Stimulated activated CD8-positive, alpha-beta memory T cell treated with anti-CD3 and anti-CD28 coated beads, Interleukin-2, amount 100 ng/mL, for 48 hours (primary cell): ENCODE results near the gene NSD2.
"Not testable (repeated sequence)": the region's sequence is repeated elsewhere in the genome, so short reads cannot be mapped to it uniquely, and the experiment has no call there.

Experiments
- DNase-seq, 2 donors: peaks; one replicate each; pipeline ENCODE4 v3.0.0-alpha.2; 2020; ENCODE audit warnings: low read depth in 2 of 2

Gene NSD2

DNA sequence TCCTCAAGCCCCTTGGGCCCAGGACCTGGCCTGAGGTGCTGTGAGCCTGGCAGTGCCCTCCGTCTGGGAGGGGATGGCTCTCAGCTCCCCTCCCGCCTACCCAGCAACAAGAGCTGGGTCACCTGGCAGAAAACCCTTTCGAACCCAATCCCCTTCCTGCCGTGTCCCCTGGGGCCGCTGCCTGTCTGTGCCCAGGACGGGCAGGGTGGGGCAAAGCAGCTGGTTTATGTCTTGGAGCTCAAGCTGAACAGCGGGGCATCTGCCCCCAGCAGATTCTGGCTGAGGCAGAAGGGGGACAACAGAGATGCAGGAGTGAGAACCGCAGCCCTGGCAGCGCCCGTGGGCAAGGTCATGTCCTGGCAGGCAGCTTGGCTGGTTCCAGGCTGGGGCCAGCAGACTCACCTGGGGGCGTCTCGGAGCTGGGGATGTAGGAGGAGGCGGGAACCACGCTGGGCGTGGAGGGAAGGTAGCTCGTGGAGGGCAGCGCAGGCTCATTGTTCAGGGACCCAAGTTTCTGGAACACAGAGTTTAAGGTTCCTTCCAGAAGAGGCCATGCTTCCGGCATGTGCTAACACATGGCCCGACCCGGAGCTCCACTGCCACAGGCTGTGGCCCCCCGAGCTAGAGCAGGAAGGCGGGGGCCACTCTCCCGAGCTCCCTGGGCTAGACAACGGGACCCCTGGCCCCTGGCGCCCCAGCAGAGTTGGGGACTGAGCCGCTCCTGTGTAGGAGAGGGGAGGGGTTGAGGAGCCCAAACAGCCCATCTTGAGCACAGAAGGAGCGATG is 113.4 kb downstream of the NSD2 start:
- DNase-seq, result no peak

DNA sequence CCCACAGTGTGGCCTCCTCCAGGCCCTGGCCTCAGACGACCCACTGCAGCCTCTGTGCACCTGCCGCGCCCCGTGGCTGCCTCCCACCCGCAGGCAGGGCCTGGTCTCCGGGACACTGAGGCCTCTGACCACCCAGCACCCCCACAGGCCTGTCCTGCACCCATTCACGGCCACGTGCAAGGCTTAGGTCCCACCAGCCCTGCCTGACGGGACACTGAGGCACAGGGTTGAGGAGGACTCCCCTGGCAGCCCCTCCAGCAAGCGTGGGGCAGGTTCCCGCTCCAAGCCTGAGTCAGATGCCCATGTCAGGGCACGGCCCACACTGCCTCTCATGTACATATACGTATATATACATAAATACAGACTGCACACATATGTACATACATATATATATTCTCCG is 114.1 kb downstream of the NSD2 start:
- no peak for DNase-seq

DNA sequence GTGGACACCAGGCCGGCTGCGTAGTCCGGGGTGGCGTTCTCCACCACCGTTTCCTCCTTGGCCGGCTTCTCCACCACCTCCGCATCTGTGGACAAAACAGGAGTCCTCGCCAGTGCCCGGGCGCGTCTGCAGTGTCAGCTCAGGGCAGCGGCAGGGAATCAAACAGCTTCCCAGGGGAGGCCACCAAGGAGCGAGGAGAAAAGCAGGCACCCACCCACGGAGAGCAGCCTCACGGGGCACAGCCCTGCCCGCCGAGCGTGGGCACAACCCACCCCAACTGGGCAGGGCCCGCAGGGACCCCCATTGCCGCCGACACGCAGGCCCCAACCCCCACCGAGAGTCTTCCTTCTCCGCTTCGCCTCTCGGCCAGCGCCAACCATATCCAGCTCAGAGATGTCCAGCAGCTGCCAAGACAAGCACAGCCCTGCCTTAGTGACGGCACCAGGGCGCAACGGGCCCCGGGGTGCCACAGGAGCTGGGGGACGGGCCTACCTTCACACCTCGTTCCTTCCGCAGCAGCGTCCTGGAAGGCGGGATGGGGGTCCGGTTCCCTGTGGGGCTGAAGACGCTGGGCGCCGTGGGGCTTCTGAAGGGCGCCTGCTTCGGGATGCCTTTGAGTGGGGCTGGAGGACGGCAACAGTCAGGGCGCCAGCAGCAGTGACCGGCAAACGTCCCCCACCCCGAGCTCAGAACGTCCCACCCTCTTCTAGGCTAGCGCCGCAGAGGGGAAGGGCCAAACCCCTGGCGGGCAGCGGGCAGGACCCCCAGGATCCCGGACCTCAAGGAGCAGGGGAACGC is 114.8 kb downstream of the NSD2 start:
- no peak for DNase-seq

DNA sequence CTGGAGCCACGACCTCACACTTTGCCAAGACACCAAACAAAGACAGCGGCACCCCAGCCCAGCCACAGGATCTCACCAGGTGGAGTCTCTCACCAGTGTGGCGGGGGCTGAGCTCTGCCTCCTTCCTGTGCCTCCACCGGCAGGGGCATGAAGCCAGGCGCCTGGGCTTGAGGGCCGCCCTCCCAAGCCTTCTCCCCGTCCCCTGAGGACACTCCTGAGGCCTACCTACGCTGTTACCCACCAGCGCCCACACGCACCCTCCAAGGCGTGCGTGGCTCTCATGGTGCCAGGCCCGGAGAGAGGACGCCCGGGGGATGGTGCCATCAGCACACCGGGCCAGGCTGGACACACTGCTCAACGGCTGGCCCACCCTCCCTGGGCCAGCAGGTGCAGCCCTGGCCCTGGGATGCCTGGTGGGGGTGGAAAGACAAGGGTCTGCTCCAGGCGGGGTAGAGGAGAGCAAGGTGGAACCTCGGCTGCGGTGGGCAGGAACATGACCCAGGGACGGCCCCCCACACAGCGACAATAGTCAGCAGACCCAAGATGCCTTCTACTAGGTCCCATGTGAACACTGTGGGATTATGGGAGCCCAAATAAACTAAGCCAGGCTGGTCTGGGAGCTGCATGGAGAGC is 115.5 kb downstream of the NSD2 start:
- DNase-seq, result no peak

DNA sequence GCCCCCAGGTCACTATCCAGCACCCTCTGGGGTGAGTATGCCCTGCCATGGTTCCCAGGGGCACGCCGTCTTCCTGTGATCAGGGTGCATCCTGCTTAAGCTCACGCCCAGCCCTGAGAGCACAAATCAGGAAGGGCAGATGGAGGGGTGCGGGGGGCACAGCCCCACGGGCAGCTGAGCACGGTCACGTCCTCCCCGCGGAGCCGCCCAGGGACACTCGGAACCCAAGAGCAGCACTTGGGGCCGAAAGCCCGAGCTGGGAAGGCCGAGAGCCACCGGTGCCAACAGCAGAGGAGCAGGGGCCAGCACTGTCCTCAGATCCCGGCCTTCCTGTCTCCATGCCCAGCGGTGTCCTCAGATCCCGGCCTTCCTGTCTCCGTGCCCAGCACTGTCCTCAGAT is 116.1 kb downstream of the NSD2 start:
- no peak for DNase-seq

DNA sequence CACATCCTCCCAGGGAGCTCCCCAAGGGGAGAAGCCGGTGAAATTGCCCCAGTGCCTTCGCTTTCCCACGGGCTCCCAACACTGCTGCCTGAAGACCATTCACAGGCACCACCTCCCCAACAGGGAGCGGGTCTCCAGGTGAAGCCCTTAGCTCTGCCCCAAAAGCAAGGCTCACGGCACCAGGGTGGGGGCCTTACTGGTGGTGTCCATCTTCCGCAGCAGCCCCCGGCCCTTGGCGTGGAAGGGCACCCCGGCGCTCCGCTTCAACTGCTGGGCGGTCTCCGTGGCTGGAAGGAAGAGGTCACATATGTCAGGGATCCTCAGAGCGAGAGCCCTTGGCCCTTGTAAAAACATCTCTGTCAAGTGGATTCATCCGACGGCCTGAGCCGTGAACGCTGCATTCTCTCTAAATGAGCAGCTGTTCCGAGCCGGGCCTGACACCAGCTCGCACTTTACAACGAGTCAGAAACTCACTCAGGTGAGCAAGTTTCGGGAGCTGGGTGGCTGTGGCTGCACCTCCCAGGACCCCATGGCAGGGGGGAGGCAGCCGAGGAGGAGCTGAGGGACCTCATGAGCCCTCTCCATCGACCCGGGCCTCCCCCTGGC is 116.6 kb downstream of the NSD2 start:
- DNase-seq, result no peak

- DNase-seq, result no peak
Observed at GRCh38 chr4:1988327-1988724, 117.1 kb downstream of the NSD2 start.

GRCh38 chr4:1989533-1990347 is 118.5 kb downstream of the NSD2 start:
- DNase-seq, result no peak

DNA sequence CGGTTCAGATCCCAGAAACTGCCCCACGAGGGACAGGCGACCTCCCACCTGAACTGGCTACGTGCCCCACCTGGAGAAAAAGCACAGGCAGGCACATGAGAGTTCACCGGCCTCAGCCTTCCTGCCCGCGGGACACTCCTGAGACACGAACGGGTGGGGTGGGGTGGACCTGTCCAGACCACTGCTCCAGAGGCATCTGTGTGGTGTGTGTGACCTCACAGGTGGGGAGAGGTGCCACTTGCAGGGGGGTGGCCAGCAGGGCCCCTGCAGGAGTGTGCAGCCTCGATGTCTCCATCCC is 119.1 kb downstream of the NSD2 start:
- no peak for DNase-seq

DNA sequence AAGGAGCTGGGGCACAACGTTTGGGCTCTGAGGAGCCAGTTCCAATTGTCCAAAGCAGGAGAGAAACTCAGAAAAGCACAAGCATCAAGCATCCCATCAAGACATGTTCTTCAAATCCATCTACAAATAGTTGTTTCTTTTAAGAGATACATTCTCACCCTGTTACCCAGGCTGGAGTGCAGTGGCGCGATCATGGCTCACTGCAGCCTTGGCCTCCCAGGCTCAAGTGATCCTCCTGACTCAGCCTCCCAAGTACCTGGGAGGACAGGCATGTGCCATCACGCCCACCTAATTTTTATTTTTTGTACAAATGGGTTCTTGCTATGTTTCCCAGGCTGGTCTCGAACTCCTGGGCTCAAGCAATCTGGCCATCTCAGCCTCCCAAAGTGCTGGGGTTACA is 119.5 kb downstream of the NSD2 start:
- DNase-seq, result no peak

GRCh38 chr4:1991087-1991486 is 119.9 kb downstream of the NSD2 start:
- DNase-seq, result no peak

GRCh38 chr4:1991596-1992434 is 120.6 kb downstream of the NSD2 start:
- DNase-seq, result no peak

GRCh38 chr4:1992468-1993168 is 121.4 kb downstream of the NSD2 start:
- DNase-seq, result no peak

DNA sequence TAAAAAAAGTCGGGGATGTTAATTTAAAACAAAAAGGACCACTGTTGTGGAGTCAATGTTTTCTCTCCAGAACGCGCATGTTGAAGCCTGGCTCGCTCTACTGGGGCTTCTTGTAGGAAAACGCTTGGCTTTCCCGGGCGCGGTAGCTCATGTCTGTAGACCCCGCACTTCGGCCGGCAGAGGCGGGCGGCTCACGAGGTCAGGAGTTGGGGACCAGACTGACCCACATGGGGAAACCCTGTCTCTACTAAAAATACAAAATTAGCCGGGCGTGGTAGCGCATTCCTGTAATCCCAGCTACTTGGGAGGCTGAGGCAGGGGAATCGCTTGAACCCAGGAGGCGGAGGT is 122.0 kb downstream of the NSD2 start:
- no peak for DNase-seq

- not testable (repeated sequence) for DNase-seq
Observed at GRCh38 chr4:1993718-1994516, 122.7 kb downstream of the NSD2 start.

DNA sequence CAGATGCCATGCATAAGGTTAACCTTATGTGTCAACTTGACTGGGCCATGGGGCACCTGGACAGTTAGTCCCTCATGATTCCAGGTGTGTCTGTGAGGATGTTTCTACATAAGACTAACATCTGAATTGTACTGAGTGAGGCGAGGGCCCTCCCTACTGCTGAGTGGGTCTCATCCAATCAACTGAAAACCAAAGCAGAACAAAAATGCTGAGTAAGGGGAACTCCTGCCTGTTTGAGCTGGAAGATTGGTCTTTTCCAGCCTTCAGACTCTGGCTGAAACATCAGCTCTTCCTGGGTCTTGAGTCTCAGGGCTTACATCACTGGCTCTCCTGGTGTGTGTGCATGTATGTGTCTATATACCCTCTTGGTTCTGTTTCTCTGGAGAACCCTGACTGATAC is 123.7 kb downstream of the NSD2 start:
- no peak for DNase-seq

GRCh38 chr4:1996866-1997611 is 125.8 kb downstream of the NSD2 start:
- DNase-seq, result no peak

DNA sequence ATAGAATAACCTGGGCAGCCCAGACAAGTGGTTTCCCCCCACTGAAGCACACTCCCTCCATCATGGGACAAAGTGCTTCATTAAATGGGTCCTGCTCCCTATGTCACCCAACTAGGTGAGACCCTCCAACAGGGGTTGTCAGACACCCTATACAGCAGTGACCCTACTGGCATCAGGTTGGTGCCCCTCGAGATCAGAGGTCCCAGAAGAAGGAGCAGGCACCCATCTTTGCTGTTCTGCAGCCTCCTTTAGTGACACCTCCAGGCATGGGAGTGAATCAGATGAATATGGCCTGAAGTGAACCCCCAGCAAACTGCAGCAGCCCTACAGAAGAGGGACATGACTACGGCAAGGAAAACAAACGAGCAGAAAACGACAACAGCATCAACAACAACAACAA is 126.5 kb downstream of the NSD2 start:
- no peak for DNase-seq

GRCh38 chr4:1998296-1998695 is 127.1 kb downstream of the NSD2 start:
- no peak for DNase-seq
